Mesodermal cell (in vitro differentiated cells): ENCODE measurements around the gene DTD2.
"Not testable (repeated sequence)": the region's sequence is repeated elsewhere in the genome, so short reads cannot be mapped to it uniquely, and the experiment has no call there.

ENCODE experiments used
- H3K27ac ChIP-seq: 2 replicates; pipeline ENCODE4 v1.7.0; 2013; ENCODE audit warnings: mild to moderate bottlenecking, low read depth, low read length, moderate library complexity; ENCODE audit not compliant: severe bottlenecking
- H3K36me3 ChIP-seq: 2 replicates; pipeline ENCODE4 v1.7.1; 2013; ENCODE audit warnings: mild to moderate bottlenecking, low read length, moderate library complexity; ENCODE audit not compliant: control insufficient read depth, insufficient read depth
- H3K4me1 ChIP-seq: one replicate; pipeline ENCODE4 v1.7.1; 2013; ENCODE audit warnings: mild to moderate bottlenecking, low read length; ENCODE audit not compliant: insufficient read depth, control insufficient read depth, poor library complexity, severe bottlenecking
- H3K4me3 ChIP-seq: 2 replicates; pipeline ENCODE4 v1.7.0; 2013; ENCODE audit warnings: low read length, control low read depth, mild to moderate bottlenecking; ENCODE audit not compliant: insufficient read depth, poor library complexity, severe bottlenecking; ENCODE audit errors: extremely low read depth
- H3K9me3 ChIP-seq: 2 replicates; pipeline ENCODE4 v1.7.1; 2013; ENCODE audit warnings: mild to moderate bottlenecking, low read length, moderate library complexity; ENCODE audit not compliant: control insufficient read depth
- WGBS, 2 experiments: methylation state at CpG; one replicate each; pipeline ENCODE4 v1.1.5; 2013; ENCODE audit warnings: missing lambda C conversion rate in 2 of 2; ENCODE audit not compliant: insufficient coverage in 2 of 2; 5-methylcytosine and 5-hydroxymethylcytosine counted together

The DTD2 gene

GRCh38 chr14:31441273-31442111 is 15.8 kb downstream of the DTD2 start:
- H3K4me1 ChIP-seq, result no peaks in the 10 kb centered on the region

GRCh38 chr14:31440280-31440679 is 17.0 kb downstream of the DTD2 start:
- Histone ChIP-seq H3K4me3 (no peak overlapping the region), H3K9me3 (peaks cover 5% of the 10 kb centered on the region), H3K27ac (no peak overlapping the region), H3K4me1 (no peaks in the 10 kb centered on the region), H3K36me3 (no peaks in the 10 kb centered on the region)

More at GRCh38 chr14:31441273-31442111, 15.8 kb downstream of the DTD2 start:
- 74 to 86% methylated on average over 6 to 7 of the region's 7 CpGs for WGBS, 2 experiments
- Histone ChIP-seq H3K36me3 (no peaks in the 10 kb centered on the region), H3K27ac (no peak overlapping the region), H3K4me3 (no peak overlapping the region), H3K9me3 (peaks cover 5% of the 10 kb centered on the region)

- no peaks in the 10 kb centered on the region for H3K36me3 ChIP-seq
- H3K4me3 ChIP-seq, result no peak overlapping the region
- H3K9me3 ChIP-seq, result peaks cover 5% of the 10 kb centered on the region
- no CpG with 5 or more reads among the region's 2 CpGs for whole genome bisulfite sequencing, 2 experiments
- H3K4me1 ChIP-seq, result no peaks in the 10 kb centered on the region
- no peak overlapping the region for H3K27ac ChIP-seq
Measured at GRCh38 chr14:31439561-31439960, 17.7 kb downstream of the DTD2 start.

GRCh38 chr14:31437045-31437691 is 20.1 kb downstream of the DTD2 start:
- not testable (repeated sequence) for H3K9me3 ChIP-seq, H3K27ac ChIP-seq, H3K4me3 ChIP-seq, H3K36me3 ChIP-seq, H3K4me1 ChIP-seq
- WGBS, 2 experiments, result 80 to 100% methylated on average over 2 to 5 of the region's 45 CpGs

GRCh38 chr14:31435276-31435675 is 22.0 kb downstream of the DTD2 start:
- Histone ChIP-seq H3K27ac (no peak overlapping the region), H3K9me3 (peaks cover 5% of the 10 kb centered on the region), H3K36me3 (no peaks in the 10 kb centered on the region), H3K4me3 (no peak overlapping the region), H3K4me1 (no peaks in the 10 kb centered on the region)

GRCh38 chr14:31430634-31431264 is 26.6 kb downstream of the DTD2 start:
- Histone ChIP-seq H3K4me3 (no peak overlapping the region), H3K27ac (no peak overlapping the region), H3K9me3 (no peaks in the 10 kb centered on the region), H3K36me3 (no peaks in the 10 kb centered on the region), H3K4me1 (no peaks in the 10 kb centered on the region)
- 94 to 95% methylated on average over 5 to 9 of the region's 11 CpGs for WGBS, 2 experiments

- WGBS, 2 experiments, result 86 to 100% methylated on average over 1 of the region's 1 CpG
- no peaks in the 10 kb centered on the region for H3K36me3 ChIP-seq
- no peak overlapping the region for H3K27ac ChIP-seq
- H3K4me3 ChIP-seq, result no peak overlapping the region
- H3K4me1 ChIP-seq, result no peaks in the 10 kb centered on the region
- H3K9me3 ChIP-seq, result no peaks in the 10 kb centered on the region
Measured at GRCh38 chr14:31429791-31430190, 27.5 kb downstream of the DTD2 start.

GRCh38 chr14:31428011-31428410 is 29.3 kb downstream of the DTD2 start:
- no CpG with 5 or more reads among the region's 1 CpG for WGBS, 2 experiments

GRCh38 chr14:31426663-31427062 is 30.6 kb downstream of the DTD2 start:
- Histone ChIP-seq H3K9me3 (no peaks in the 10 kb centered on the region), H3K4me3 (no peak overlapping the region), H3K27ac (no peak overlapping the region), H3K4me1 (no peaks in the 10 kb centered on the region), H3K36me3 (no peaks in the 10 kb centered on the region)
- WGBS, 2 experiments, result 100% methylated on average over 2 of the region's 2 CpGs; no CpG with 5 or more reads in 1 of the 2 experiments

More at GRCh38 chr14:31428011-31428410, 29.3 kb downstream of the DTD2 start:
- no peaks in the 10 kb centered on the region for H3K9me3 ChIP-seq
- H3K4me3 ChIP-seq, result no peak overlapping the region
- H3K4me1 ChIP-seq, result no peaks in the 10 kb centered on the region
- H3K36me3 ChIP-seq, result no peaks in the 10 kb centered on the region
- no peak overlapping the region for H3K27ac ChIP-seq

- no peak overlapping the region for H3K27ac ChIP-seq
- no peaks in the 10 kb centered on the region for H3K36me3 ChIP-seq
- no peak overlapping the region for H3K4me3 ChIP-seq
- no peaks in the 10 kb centered on the region for H3K9me3 ChIP-seq
- no peaks in the 10 kb centered on the region for H3K4me1 ChIP-seq
Measured at GRCh38 chr14:31425905-31426304, 31.4 kb downstream of the DTD2 start.

- H3K36me3 ChIP-seq, result no peaks in the 10 kb centered on the region
- H3K4me3 ChIP-seq, result no peak overlapping the region
- no peak overlapping the region for H3K27ac ChIP-seq
- no peaks in the 10 kb centered on the region for H3K4me1 ChIP-seq
- WGBS, 2 experiments, result no CpG with 5 or more reads among the region's 5 CpGs
- H3K9me3 ChIP-seq, result no peaks in the 10 kb centered on the region
Measured at GRCh38 chr14:31421200-31421599, 36.1 kb downstream of the DTD2 start.
